Fibroblast of lung (primary cell): ENCODE data around the gene IL31RA. TPM values are rescaled to one million over a fixed set of nuclear protein-coding genes. Genes with fewer than 3 reads are reported as not detected.

ENCODE experiments used
- DNase-seq, 2 donors: peaks; one replicate each; pipeline versions ENCODE4 v3.0.0 to v3.0.0-alpha.2; 2010; ENCODE audit warnings: low read depth in 2 of 2
- H2AFZ ChIP-seq: 2 replicates; pipeline ENCODE4 v1.5.1; 2012; ENCODE audit warnings: low read length, control low read depth, inconsistent platforms
- H3K27ac ChIP-seq: 2 replicates; pipeline ENCODE4 v1.5.1; 2011; ENCODE audit warnings: low read length, control low read depth; ENCODE audit not compliant: insufficient read depth
- H3K27me3 ChIP-seq: 2 replicates; pipeline ENCODE4 v1.5.1; 2011; ENCODE audit warnings: mild to moderate bottlenecking, low read length; ENCODE audit not compliant: control insufficient read depth, insufficient read depth
- H3K36me3 ChIP-seq: 2 replicates; pipeline ENCODE4 v1.5.1; 2011; ENCODE audit warnings: low read length; ENCODE audit not compliant: control insufficient read depth, insufficient read depth
- H3K4me1 ChIP-seq: 2 replicates; pipeline ENCODE4 v1.5.1; 2011; ENCODE audit warnings: low read length; ENCODE audit not compliant: control insufficient read depth, insufficient read depth; ENCODE audit errors: extremely low read depth
- H3K4me2 ChIP-seq: 2 replicates; pipeline ENCODE4 v1.5.1; 2011; ENCODE audit warnings: low read length, control low read depth; ENCODE audit not compliant: insufficient read depth; ENCODE audit errors: extremely low read depth
- H3K4me3 ChIP-seq, 4 experiments: fragments of 200-600 bp in 1 of 4; sonication (generic) in 1 of 4; replicated peaks in 1 of 4; 2 replicates each; pipeline ENCODE4 v1.5.1; 2011 to 2016; ENCODE audit warnings: low read length in 4 of 4, low read depth in 3 of 4, mild to moderate bottlenecking in 3 of 4, control low read depth in 2 of 4, inconsistent platforms in 1 of 4, mixed read lengths in 1 of 4; ENCODE audit not compliant: insufficient read depth in 1 of 4; ENCODE audit errors: control extremely low read depth in 1 of 4
- H3K79me2 ChIP-seq: 2 replicates; pipeline ENCODE4 v1.5.1; 2012; ENCODE audit warnings: mild to moderate bottlenecking, low read length, inconsistent platforms; ENCODE audit not compliant: control insufficient read depth, insufficient read depth
- H3K9ac ChIP-seq: 2 replicates; pipeline ENCODE4 v1.5.1; 2011; ENCODE audit warnings: mild to moderate bottlenecking, low read length, control low read depth; ENCODE audit not compliant: insufficient read depth
- H3K9me3 ChIP-seq: 2 replicates; pipeline ENCODE4 v1.5.1; 2012; ENCODE audit warnings: low read depth, low read length; ENCODE audit not compliant: control insufficient read depth, insufficient read depth
- H4K20me1 ChIP-seq: 2 replicates; pipeline ENCODE4 v1.5.1; 2011; ENCODE audit warnings: low read length; ENCODE audit not compliant: control insufficient read depth, insufficient read depth; ENCODE audit errors: extremely low read depth
- EZH2 ChIP-seq: IDR thresholded peaks from 2 replicates; pipeline ENCODE4 v1.5.1; 2012; ENCODE audit warnings: low read length, control low read depth, mild to moderate bottlenecking; ENCODE audit errors: missing control alignments
- polyA plus RNA-seq, 2 donors: library from polyadenylated mRNA; depleted of rRNA in 1 of 2; stranded (reverse) in 1 of 2; unstranded in 1 of 2; fragments of >200 nt; gene quantifications; 2 replicates each; pipeline ENCODE4 v1.2.1, GENCODE V29; 2011 to 2012; ENCODE audit warnings: missing spikeins in 1 of 2
- total RNA-seq: library from RNA; depleted of rRNA; stranded (reverse); fragments of >200 nt; gene quantifications from 2 replicates; pipeline ENCODE4 v1.2.1, GENCODE V29; 2014
- TF ChIP-seq, protein P1 (sequence below), 2 donors: IDR thresholded peaks in 1 of 2; conservative IDR thresholded peaks in 1 of 2; 1 replicate in 1 of 2; 2 replicates in 1 of 2; pipeline ENCODE4 v1.5.1; 2011 to 2012; ENCODE audit warnings: low read length in 2 of 2, control low read depth in 1 of 2, inconsistent platforms in 1 of 2, low read depth in 1 of 2, mild to moderate bottlenecking in 1 of 2

The IL31RA gene
- total and polyA plus RNA-seq, 2 donors (not counting 1 experiment from before 2014, with no cell fraction given) = 0.28 to 2.6 TPM

DNA sequence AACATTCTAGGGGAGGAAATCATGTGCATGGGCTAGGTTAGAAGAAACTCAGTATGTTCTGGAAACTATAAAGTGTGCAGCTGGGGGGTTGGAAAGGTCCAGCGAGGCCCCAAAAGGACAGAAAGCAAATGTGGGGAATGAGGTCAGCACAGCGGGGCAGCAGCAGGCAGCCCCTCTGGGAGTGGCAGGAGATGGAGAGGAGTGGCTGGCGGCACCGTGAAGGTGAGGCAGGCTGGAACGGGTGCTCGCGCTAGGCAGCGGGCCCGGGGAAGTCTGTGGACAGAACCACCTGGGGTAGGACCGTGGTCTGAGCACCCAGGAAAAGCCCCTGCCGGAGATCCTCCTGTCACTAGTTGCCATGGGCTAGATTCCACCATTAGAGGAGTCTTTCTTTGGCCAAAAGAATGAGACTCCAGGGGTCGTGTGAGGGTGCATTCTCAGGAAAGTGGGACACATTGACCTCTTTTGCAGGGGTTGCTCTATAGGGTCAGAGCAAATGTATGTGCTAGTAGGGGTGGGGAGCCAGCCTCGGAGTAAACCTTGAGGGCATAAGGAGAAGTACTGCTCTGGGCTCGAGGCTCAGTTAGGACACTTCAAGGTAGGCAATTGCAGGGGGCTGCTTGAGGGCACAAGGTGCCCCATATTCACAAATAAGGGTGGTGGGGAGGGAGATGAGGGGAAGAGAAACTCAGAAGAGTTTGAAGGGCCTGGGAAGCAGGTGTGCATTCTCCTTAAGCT lies 82.4 kb downstream of the IL31RA start:
- Histone ChIP-seq H4K20me1 (peaks cover 1% of the 10 kb centered on the region), H3K4me1 (peaks cover 2% of the 10 kb centered on the region), H3K9me3 (no peaks in the 10 kb centered on the region), H3K4me2 (no peak overlapping the region), H3K79me2 (no peaks in the 10 kb centered on the region), H3K4me3 (no peak overlapping the region), H3K27ac (no peak overlapping the region), H2AFZ (no peak overlapping the region), H3K27me3 (no peaks in the 10 kb centered on the region), H3K9ac (no peak overlapping the region), H3K36me3 (peaks cover 2% of the 10 kb centered on the region)
- no peak for TF ChIP-seq EZH2
- TF ChIP-seq, protein P1, sequence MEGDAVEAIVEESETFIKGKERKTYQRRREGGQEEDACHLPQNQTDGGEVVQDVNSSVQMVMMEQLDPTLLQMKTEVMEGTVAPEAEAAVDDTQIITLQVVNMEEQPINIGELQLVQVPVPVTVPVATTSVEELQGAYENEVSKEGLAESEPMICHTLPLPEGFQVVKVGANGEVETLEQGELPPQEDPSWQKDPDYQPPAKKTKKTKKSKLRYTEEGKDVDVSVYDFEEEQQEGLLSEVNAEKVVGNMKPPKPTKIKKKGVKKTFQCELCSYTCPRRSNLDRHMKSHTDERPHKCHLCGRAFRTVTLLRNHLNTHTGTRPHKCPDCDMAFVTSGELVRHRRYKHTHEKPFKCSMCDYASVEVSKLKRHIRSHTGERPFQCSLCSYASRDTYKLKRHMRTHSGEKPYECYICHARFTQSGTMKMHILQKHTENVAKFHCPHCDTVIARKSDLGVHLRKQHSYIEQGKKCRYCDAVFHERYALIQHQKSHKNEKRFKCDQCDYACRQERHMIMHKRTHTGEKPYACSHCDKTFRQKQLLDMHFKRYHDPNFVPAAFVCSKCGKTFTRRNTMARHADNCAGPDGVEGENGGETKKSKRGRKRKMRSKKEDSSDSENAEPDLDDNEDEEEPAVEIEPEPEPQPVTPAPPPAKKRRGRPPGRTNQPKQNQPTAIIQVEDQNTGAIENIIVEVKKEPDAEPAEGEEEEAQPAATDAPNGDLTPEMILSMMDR (conservative IDR thresholded peaks at IDR 0.05 in 1 of 2, IDR thresholded peaks at IDR 0.05 in 1 of 2; ENCODE audit: low read depth in 1 of 2, low read length in 2 of 2) = no peak
- no peak for DNase-seq

DNA sequence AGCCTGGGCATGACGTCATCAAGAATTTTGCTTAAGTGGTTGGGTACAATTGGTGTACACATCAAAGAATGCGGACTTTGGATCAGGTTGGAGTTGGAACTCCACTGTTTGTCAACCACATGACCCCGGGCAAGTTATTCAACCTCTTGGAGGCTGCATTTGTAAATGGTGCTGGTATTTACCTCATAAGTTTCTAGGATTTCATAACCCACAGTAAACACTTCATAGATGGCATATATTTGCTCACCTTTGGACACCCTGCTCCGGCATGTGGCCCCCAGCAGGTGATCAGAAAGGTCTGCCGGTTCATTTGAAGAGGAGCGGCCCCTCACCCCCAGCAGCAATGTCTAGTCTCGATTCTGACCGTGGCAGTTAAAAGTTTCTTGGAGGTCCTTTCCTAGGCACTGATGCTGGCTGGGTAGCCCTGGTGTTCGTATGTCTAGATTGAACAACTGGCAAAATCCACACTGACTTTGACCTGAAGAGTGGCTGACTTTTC lies 83.0 kb downstream of the IL31RA start:
- peak; percentile 14 to 20 for DNase-seq
- TF ChIP-seq, protein P1 (conservative IDR thresholded peaks at IDR 0.05 in 1 of 2, IDR thresholded peaks at IDR 0.05 in 1 of 2; ENCODE audit: low read depth in 1 of 2, low read length in 2 of 2) = no peak

DNA sequence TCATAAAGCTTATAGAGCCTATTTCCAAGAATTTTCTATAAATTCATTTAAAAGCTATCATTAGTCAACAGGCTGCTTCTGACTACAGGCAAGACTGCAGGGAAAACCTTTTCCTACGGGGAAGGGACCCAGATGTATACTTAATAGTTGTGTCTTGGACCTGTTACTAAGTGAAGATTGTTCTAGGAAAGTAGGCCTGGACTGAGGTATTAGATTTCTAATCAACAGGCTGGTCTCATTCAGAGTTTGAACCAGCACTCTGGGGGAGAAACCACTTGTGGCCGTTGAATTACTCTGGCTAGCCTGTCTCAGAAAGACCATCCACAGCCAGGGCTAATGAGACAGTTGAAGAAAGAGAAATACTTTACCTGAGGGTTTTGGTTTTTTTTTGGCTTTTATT lies 83.6 kb downstream of the IL31RA start:
- H3K27ac ChIP-seq = no peak overlapping the region
- DNase-seq = no peak
- H3K36me3 ChIP-seq = peaks cover 6% of the 10 kb centered on the region
- no peak overlapping the region for H3K9ac ChIP-seq
- no peak overlapping the region for H3K4me2 ChIP-seq
- no peaks in the 10 kb centered on the region for H3K27me3 ChIP-seq
- no peak overlapping the region for H3K4me3 ChIP-seq
- no peak overlapping the region for H2AFZ ChIP-seq
- H4K20me1 ChIP-seq = peaks cover 1% of the 10 kb centered on the region
- TF ChIP-seq EZH2 = no peak
- TF ChIP-seq, protein P1 (conservative IDR thresholded peaks at IDR 0.05 in 1 of 2, IDR thresholded peaks at IDR 0.05 in 1 of 2; ENCODE audit: low read depth in 1 of 2, low read length in 2 of 2) = no peak
- H3K4me1 ChIP-seq = peaks cover 2% of the 10 kb centered on the region
- no peaks in the 10 kb centered on the region for H3K9me3 ChIP-seq
- no peaks in the 10 kb centered on the region for H3K79me2 ChIP-seq

More for the DNA sequence above, 83.0 kb downstream of the IL31RA start:
- no peaks in the 10 kb centered on the region for H3K27me3 ChIP-seq
- H2AFZ ChIP-seq = no peak overlapping the region
- H3K36me3 ChIP-seq = peaks cover 5% of the 10 kb centered on the region
- H3K4me1 ChIP-seq = peaks cover 2% of the 10 kb centered on the region
- no peak overlapping the region for H3K4me3 ChIP-seq
- H3K4me2 ChIP-seq = no peak overlapping the region
- H3K27ac ChIP-seq = no peak overlapping the region
- H3K9me3 ChIP-seq = no peaks in the 10 kb centered on the region
- H3K79me2 ChIP-seq = no peaks in the 10 kb centered on the region
- H3K9ac ChIP-seq = no peak overlapping the region
- peaks cover 1% of the 10 kb centered on the region for H4K20me1 ChIP-seq
